ENCODE data around the gene MALT1.

GRCh38 chr18:58633874-58634273 is 37.4 kb upstream of the MALT1 start:
- TF ChIP-seq POLR2AphosphoS5 (IDR thresholded peaks at IDR 0.05) (no peak), CTCF (IDR thresholded peaks at IDR 0.05) (no peak)
